Endometrium (tissue), 2 donors: ENCODE results near the gene PSMD8.
"Not testable (repeated sequence)": the region's sequence is repeated elsewhere in the genome, so short reads cannot be mapped to it uniquely, and the experiment has no call there.

Source experiments
- FAIRE-seq: peaks from 2 replicates; lab custom pipeline; 2012; peaks lifted over from hg19 to GRCh38; lab: Jason Lieb, UNC
- donor health status: control.
- donor health status: control.

PSMD8 gene

DNA sequence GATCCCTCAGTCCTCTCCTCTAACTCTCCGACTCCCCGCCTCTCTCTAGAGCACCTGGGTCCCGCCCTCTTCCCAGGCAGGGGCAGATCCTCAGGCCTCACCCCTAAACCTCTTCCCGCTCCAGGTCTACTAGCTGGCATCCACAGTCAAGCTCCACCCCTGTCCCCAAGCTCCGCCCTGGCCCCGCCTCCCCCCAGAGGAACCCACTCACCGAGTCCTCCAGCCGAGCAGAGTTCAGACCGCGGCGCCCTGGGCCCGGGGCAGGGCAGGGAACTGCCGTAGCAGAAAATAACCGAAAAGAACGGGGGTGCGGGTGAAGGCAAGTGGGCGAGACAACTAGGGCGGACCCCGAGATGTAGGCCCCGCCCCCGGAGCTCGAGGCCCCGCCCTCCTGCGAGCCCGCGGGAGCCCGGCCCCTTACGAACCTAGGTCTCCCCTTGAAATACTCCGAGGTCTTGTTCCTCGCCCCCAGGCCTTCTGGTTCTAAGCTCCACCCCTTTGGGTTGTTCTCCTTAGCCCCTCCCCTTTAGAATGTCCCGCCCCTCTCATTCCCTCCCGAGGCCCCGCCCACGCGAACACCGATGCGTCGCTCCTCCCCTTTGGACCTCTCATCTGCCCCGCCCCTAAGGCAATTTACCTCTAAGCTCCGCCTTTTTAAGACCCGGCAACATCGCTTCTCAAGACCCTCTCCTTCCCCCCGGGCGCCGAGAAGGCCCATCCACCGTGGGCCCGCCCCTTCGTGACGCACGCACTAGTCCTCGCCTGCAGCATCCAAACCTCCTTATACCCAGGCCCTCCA, 13.4 kb downstream of the PSMD8 start, which contains the start of gene GGN:
Gene GGN, minus strand, starts transcription at position 485 of the 799 bp plus-strand sequence. CDS start 773 bp downstream, outside the sequence.
- FAIRE-seq = no peak

DNA sequence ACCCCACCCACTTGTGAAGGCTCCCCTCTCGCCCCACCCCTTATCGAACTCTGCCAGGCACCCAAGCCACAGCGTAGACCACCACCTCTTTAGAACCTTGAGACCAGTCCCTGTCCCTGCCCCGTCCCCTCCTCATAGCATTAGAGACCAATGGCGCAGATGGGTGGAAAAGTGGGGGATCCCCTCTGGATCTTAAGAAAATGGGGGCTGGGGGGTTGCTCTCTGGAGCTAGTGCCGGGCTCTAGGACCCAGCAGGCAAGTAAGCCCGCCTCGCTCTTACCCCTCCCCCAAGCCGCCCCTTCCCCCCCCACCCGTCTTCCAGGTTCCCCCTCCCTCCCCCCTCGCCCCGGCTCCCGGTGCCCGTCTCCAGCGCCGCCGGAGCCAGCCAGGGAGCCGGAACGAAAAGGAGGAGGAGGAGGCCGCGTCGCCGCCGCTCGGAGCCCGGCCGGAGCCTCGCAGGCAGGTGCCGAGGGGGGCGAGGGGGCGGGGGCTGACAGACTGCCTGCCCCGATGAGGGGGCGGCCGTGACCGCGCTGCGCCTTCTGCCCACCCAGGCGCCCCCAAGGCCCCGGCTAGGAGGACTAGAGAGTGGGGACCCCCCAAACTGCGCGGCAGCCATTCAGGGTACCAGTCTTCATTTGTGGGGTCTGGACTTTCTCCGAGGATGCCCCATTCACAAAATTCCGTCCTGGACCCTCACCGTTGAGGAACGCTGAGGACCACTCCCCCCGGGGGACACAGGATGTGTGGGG, 14.2 kb downstream of the PSMD8 start, which contains the start of gene SPRED3:
Gene SPRED3, plus strand, starts transcription at position 349 of the 752 bp plus-strand sequence. CDS start 1,606 bp downstream, outside the sequence.
- no peak for FAIRE-seq

DNA sequence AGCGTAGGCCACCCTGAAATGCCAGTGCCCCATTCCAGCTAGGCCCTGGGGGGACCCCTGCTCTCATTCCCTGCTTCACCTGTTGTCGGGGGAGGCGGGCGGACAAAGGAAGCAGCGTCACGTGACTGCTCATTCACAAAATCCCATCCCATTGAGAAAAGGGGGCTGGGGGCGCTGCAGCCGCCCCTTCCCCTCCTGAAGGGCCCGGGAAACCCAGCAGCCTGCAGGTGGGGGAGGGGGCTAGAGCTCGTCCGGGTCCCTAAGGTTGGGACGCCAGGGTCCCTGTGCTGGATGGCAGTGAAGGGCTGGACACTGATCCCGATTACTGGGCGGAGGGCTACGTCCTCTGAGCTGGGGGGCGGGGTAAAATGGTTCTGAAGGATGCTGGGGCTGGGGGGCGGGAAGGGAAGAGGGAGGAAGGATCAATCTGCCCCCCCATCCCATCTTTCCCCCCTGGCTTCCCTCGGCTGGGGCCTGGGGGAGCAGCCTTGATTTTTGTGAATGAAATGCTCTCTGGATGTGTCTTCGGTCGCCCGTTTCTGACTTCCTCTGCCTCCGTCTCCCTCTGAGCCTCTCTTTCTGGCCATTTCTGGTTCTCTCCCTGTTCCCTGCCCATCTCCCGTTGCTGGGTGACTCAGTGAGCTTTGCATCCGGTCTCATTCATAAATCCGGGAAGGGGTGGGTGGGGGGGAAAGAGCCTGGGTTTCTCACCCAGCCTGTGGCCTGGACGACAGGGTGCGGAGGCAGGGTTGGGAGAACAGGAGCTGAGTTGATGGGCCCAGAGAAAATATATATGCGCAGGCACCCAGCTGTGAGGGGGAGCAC, 14.9 kb downstream of the PSMD8 start:
- no peak for FAIRE-seq

DNA sequence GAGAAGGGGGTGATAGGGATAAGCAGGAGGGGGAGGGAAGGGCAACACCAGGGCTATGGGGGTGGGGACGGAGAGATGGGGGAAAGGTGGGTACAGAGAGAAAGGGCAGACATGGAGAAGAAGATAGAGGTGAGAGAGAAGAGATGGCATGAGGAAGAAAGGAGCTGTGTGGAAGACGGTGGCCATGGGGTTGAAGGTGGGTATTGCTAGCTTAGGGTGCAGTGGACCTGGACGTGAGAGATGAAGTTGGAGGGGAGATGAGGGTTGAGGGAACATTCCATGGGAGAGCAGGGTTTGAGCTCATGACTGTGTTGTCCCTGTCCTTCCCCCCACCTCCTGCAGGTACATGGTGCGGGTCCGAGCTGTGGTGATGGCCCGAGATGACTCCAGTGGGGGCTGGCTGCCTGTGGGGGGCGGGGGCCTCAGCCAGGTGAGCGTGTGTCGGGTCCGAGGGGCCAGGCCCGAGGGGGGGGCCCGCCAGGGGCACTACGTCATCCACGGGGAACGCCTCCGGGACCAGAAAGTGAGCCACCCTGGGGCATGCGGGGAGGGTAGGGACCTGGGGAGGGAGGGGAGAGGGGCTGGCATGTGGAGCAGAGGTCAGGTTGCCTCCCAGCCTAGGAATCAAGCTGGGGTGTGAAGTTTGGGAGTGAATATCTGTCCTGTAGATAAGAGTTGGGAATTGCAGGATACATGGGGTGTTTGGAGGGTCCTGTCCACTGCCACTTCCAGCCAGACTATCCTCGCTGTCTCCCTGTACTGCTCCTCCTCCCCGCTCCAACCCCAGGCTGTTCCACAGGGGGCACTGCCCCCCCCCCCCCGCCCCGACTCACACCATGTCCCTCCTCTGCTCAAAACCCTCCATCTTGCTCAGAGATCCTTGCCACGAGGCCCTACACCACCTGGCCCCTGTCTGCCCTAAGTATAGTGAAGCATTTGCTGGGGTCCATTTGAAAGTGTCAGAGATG, 15.9 kb downstream of the PSMD8 start:
- no peak for FAIRE-seq

DNA sequence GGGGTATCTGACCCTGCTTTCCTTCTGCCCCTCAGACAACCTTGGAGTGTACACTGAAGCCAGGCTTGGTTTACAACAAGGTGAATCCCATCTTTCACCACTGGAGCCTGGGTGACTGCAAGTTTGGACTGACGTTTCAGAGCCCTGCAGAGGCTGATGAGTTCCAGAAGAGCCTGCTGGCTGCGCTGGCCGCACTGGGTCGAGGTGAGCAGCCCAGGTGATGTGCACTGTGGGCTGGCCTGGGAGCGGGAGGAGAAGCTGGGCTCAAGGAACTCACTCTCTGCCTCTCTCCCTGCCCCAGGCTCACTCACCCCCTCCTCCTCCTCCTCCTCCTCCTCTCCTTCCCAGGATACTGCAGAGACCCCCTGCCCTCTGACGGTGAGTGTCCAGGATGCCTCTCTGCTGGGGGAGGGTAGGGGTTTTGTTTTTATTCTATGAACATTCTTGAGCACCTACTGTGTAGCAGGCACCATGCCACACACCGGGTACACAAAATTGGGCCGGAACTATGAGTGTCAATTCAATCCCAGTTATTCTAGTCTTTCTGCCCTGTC, 17.6 kb downstream of the PSMD8 start:
- FAIRE-seq = no peak

DNA sequence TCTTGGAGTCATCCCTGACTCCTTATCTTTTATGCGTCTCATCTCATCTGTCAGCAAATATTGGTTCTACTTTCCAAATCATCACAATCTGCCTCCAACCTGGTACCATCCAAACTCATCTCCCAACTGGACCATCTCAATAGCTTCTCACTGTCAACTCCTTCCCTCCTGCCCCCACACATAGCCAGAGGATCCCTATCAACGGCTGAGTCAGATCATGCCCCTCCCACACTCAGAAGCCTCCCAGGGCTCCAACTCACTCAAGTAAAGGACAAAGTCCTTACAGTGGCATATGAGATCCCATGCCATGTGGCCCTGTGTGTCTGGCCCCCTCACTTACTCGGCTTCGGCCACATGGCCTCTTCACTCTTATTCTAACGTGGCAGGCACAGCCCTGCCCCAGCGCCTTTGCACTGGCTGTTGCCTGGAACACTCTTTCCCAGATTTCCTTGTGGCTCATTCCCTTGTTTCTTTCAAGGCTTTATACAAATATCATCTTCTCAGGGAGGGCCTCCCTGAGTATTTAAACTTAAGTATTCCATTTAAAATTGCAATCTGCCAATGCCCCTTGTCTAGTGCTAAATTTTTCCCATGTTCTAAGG, 18.4 kb downstream of the PSMD8 start:
- no peak for FAIRE-seq

DNA sequence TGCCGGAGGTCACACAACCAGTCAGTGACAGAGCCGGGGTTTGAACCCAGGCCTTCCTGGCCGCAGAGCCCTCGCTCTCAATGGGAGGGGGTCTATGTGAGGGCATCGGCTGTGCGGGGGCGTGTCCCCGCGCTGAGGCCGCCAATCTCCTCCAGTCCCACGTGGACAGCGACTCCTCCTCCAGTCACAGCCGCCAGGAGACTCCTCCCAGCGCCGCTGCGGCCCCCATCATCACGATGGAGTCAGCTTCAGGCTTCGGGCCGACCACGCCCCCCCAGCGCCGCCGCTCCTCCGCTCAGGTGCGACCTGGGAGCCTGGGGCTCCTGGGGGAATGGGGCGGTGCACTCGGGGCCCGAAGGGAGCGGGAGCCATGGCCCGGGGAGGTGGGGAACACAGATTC, 20.1 kb downstream of the PSMD8 start:
- FAIRE-seq = no peak

DNA sequence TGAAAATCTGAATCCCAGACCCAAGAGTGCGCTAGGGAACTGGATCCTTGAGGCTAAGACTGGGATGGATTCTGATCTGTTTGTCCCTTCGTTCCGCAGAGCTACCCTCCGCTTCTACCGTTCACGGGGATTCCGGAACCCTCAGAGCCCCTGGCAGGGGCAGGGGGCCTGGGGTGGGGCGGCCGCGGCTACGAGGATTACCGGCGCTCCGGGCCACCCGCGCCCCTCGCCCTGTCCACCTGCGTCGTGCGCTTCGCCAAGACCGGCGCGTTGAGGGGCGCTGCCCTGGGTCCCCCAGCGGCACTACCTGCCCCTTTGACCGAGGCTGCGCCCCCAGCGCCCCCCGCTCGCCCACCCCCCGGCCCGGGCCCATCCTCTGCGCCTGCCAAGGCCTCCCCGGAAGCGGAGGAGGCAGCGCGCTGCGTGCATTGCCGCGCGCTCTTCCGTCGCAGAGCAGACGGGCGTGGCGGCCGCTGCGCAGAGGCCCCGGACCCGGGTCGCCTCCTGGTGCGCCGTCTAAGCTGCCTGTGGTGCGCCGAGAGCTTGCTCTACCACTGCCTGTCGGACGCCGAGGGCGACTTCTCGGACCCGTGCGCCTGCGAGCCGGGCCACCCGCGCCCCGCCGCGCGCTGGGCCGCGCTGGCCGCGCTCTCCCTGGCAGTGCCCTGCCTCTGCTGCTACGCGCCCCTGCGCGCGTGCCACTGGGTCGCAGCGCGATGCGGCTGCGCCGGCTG, 21.2 kb downstream of the PSMD8 start:
- no peak for FAIRE-seq

DNA sequence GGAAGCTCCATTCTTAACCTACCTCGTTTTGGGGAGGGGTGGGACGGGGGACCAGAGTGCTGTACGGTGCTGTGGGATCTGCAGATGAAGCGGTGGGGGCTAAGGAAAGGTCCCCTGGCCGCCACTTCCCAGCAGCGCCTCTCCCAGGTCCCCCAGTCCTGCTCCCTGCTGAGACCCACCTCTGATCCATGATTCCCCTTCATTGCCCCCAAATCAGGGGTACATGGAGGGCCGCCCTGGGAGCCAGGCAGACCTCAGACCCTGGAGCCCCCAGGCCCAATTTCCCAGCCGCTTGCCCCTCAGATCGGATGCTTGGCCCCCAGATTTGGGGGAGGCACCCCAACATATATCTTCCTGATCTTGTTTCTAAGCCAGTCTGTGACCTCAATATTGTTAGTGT, 24.7 kb downstream of the PSMD8 start:
- no peak for FAIRE-seq

DNA sequence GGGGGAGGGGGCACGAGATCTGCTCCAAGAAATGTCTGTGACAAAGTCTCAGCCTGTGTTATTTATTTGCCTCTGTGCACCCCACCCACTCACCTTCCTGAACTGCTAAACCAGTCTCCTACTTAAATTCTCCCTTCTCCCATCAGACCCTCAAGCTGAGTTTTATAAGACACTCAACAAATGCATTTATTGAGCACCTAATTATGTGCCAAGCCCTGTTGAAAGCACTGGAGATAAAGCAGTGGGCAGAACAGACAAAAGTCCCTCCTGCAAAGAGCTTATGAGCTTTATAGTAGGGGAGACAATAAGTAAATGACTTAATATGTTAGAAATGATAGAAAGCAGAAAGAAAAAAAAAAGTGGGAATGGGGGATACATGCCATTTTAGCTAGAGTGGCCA, 25.2 kb downstream of the PSMD8 start:
- FAIRE-seq = no peak

DNA sequence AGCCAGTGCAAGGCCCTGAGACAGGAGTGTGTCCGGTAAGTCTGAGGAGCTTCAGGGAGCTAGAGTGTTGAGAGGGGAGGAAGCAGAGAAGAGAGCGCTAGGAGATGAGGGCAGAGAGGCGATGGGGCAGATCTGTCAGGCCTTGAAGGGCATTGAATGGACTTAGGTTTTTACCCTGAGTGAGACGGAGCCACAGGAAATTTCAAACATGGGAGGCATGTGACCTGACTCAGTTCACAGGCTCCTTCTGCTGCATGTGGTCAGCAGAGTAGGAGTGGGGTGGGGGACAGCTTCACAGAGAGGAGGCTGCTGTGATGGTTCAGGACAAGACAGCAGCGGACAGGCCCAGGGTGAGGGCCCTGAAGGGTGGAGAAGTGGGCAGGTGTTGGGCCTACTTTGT, 26.0 kb downstream of the PSMD8 start:
- no peak for FAIRE-seq

DNA sequence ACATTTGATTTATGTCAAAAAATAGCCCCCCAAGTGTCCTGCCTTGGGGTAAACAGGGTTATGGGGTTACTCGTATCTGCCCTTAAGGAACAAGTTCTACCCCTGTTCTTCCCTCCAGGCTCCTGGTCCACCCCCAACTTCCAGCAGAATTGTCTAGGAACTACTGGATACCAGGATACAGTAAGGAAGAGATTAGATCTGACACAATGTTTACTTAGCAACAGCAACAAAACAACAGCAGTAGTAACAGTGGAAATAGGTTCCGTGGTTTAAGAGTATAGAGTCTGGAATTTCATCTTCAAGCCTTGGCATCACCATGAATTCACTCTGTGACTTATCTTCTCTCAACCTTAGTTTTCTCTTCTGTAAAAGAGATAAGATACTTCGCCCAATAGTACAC, 26.8 kb downstream of the PSMD8 start:
- FAIRE-seq = no peak

DNA sequence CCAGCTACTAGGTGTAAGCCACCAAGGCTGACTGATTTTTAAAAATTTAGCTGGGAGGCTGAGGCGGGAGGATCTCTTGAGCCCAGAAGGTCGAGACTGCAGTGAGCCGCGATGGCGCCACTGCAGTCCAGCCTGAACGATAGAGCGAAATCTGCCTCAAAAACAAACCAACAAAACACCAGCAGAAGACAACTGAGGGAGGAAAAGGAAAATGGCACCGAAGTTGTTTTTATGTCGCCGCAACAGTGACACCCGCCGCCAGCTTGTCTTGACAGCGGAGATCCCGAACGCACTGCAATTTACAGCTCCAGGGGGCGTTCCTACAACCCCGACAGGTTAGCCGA, 28.2 kb downstream of the PSMD8 start:
- FAIRE-seq = no peak

DNA sequence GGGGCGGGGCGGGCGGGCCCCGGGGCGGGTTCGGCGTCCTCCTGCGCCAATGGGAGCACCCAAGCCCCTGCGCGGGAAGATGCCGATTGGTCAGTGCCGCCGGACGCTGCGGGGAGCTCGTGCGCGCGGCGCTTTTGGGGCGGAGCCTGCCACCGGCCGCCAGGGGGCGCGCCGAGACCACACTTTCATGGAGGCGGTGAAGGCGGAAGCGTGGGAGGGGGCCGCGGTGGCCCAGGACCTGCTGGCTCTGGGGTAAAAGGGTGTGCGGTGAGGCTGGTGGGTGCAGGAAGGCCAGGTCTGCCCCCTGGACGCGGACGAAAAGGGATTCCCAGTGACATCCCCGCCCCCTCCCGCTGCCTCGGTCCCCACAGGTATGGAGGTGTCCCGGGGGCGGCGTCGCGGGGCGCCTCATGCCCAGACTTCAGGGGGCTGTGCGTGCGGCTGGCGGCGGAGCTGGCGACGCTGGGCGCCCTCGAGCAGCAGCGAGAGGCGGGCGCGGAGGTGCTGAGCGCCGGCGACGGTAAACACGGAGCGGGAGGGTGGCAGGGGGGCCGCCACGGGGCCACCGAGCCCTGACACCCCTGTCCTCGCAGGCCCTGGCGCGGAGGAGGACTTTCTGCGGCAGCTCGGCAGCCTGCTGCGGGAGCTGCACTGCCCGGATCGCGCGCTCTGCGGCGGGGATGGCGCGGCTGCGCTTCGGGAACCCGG, 28.8 kb downstream of the PSMD8 start, which contains the start of gene FAM98C:
Gene FAM98C, plus strand, starts transcription at position 127 of the 708 bp plus-strand sequence. Its CDS starts 61 bp downstream, at position 188.
- no peak for FAIRE-seq

DNA sequence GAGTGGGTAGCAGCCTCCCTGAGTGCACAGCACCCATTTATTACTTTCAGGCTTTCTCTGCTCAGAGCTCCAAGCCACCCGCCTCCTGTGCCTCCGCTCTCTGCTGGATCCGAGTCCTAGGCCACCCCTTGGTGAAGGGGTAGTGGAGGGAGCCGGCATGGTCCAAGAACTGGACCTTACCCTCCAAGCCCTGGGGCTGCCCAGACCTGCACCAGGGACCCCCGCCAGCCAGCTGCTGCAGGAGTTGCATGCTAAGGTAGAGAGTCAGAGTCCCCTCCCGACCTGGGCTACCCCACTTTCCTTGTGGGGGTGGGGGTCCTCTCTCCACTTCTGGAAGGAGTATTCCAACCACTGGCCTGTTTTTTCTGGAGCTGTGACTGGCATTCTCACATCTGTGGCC, 30.5 kb downstream of the PSMD8 start:
- no peak for FAIRE-seq

DNA sequence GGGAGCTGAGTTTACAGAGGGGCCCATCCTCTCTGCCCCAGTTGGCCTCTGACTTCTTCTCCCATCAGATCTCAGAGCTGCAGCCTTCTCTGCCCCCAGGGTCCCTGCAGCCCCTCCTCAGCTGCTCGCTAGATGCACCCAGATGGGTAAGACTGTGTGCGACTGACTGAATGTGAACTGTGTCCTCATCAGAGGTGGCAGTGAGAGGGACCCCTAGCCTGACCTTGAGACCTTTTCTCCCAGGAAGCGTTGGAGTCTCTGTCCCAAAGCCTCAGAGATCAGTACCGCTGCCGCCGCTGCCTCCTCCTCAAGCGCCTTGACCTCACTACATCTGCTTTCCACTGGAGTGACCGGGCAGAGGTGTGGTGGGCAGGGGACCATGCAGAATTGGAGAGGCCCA, 30.9 kb downstream of the PSMD8 start:
- no peak for FAIRE-seq

DNA sequence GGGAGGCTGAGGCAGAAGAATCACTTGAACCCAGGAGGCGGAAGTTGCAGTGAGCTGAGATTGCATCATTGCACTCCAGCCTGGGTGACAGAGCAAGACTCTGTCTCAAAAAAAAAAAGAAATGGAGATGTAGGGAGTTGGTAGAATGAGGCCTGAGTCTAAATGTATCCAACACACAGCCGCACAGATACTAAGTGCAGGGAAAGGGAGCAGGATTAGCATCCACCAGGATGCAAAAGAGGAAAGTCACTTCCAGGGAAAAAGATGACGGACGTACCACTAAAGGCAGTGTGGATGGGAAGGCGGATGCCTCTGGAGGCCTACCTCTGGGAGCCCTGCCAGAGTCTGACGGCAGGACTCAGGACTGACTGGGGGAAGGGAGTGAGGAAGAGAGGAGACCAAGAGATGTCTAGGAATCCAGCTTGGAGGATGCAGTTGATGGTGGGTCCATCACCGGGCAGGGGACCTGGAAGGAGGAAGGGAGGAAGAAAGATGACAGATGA, 35.3 kb downstream of the PSMD8 start:
- FAIRE-seq = no peak

DNA sequence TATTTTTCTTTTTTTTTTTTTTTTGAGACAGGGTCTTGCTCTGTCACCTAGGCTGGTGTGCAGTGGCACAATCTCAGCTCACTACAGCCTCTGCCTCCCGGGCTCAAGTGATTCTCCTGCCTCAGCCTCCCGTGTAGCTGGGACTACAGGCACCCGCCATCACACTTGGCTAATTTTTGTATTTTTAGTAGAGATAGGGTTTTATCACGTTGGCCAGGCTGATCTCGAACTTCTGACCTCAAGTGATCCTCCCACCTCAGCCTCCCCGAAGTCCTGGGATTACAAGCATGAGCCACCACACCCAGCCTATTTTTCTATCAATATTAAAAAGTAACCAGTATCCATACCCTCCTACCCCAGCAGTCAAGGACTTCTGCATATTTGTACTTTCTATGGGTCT, 36.0 kb downstream of the PSMD8 start:
- FAIRE-seq = not testable (repeated sequence)
